ENCODE measurements around the gene MYO3B.

Gene MYO3B

DNA sequence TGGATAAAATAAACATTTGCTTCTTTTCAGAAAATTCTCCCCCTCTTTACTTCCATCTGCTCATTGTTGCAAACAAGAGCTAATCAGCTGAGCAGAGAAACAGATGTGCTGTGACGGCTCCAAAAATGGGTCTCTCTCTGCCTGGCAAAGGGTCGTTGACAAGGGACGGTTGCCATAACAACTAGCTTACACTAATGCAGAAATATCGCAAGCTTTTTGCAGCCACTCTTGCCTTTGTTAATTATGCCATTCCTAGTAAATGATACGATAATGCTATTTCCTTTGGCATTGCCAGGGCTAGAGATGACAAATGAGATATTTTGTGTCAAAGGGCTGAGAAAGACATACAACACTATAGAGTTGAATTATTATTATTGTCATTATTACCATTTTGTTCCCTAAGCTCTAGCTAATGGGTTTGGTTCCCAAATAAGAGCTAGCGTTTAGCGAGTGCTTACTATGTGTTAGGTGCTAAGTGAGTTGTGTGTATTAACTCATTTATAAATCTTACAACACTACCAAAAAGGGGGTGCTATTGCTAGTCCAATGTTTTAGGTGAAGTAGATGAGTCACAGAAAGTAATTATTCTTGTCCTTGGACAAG, 46.8 kb downstream of the MYO3B start:
- no peak overlapping the region for H3K4me3 ChIP-seq (ENCODE audit: low read depth, low read length)
- TF ChIP-seq MYC (IDR thresholded peaks at IDR 0.05; ENCODE audit: low read depth, low read length) (no peak), MAX (IDR thresholded peaks at IDR 0.05; ENCODE audit: low read depth, low read length) (no peak), CTCF (IDR thresholded peaks at IDR 0.05; ENCODE audit: low read depth, low read length) (no peak), POLR2A (IDR thresholded peaks at IDR 0.05; ENCODE audit: extremely low read depth, insufficient read length) (no peak)
- DNase-seq (ENCODE audit: low read depth): no peak

DNA sequence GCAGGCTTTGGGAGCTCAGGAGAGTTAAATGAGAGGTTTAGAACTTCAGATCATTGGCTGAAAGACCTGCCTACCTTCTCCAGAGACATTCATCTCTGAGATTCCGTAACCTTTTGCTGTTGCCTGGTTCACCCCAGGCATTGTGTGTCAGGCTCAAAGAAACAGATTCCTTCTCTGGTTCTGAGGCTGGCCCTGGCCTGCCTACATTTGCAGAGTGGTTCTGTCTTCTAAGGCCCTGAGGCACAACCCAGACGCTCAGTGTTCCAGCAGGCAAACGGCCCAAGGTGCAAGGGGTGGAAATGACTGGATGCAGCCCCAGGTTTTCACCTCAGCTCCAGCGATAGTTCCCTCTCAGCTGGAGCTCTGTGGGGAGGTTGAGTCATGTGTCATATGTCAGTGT, 48.3 kb downstream of the MYO3B start:
- no peak for TF ChIP-seq CTCF (IDR thresholded peaks at IDR 0.05; ENCODE audit: low read depth, low read length)
- TF ChIP-seq MYC (IDR thresholded peaks at IDR 0.05; ENCODE audit: low read depth, low read length): no peak
- no peak for TF ChIP-seq MAX (IDR thresholded peaks at IDR 0.05; ENCODE audit: low read depth, low read length)
- TF ChIP-seq POLR2A (IDR thresholded peaks at IDR 0.05; ENCODE audit: extremely low read depth, insufficient read length): no peak
- H3K4me3 ChIP-seq (ENCODE audit: low read depth, low read length): no peak overlapping the region
- no peak for DNase-seq (ENCODE audit: low read depth)

- TF ChIP-seq MAX (IDR thresholded peaks at IDR 0.05; ENCODE audit: low read depth, low read length): no peak
- no peak for DNase-seq (ENCODE audit: low read depth)
- no peak overlapping the region for H3K4me3 ChIP-seq (ENCODE audit: low read depth, low read length)
Measured at GRCh38 chr2:170227507-170227947, 49.6 kb downstream of the MYO3B start.

DNA sequence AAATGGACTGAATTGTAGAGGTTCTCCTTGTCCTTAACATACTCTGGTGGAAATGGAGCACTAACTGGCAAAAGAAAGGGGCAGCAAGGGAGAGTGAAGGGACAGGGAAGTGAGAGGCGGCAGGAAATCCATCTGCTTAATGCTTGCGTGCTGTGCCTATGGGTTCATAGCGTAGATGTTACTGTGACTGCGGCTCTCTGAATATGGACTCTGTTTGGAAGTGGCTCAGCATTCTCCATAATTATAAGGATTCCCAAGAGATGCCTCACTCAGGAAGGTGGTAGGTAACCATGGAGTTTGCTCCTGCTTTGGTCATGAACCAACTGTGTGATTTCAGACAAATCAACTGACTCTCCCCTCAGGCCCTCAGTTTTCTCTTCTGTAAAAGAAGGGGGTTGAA, 50.0 kb downstream of the MYO3B start:
- DNase-seq (ENCODE audit: low read depth): no peak
- H3K4me3 ChIP-seq (ENCODE audit: low read depth, low read length): no peak overlapping the region
- TF ChIP-seq POLR2A (IDR thresholded peaks at IDR 0.05; ENCODE audit: extremely low read depth, insufficient read length) (no peak), MYC (IDR thresholded peaks at IDR 0.05; ENCODE audit: low read depth, low read length) (no peak), CTCF (IDR thresholded peaks at IDR 0.05; ENCODE audit: low read depth, low read length) (no peak)

DNA sequence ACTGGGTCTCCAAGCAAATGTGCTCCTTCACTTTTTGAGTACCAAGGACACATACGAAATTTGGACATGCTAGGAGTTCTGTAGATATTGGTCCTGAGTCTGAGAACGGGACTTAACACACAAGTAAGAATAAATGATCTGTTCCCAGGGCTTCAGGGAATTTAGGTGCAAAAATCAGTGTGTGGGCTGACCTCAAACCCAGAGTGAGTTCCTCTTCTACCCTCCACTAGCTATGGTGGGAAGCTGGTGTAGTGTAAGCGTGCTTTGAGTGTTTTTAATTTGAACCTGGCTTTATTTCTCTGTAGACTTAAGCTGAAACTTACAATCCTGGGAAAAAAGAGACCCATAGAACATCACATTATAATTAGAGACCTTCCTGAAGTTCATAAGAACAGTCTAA, 50.5 kb downstream of the MYO3B start:
- DNase-seq (ENCODE audit: low read depth): no peak
- TF ChIP-seq POLR2A (IDR thresholded peaks at IDR 0.05; ENCODE audit: extremely low read depth, insufficient read length) (no peak), MAX (IDR thresholded peaks at IDR 0.05; ENCODE audit: low read depth, low read length) (no peak), MYC (IDR thresholded peaks at IDR 0.05; ENCODE audit: low read depth, low read length) (no peak), CTCF (IDR thresholded peaks at IDR 0.05; ENCODE audit: low read depth, low read length) (no peak)
- H3K4me3 ChIP-seq (ENCODE audit: low read depth, low read length): no peak overlapping the region

DNA sequence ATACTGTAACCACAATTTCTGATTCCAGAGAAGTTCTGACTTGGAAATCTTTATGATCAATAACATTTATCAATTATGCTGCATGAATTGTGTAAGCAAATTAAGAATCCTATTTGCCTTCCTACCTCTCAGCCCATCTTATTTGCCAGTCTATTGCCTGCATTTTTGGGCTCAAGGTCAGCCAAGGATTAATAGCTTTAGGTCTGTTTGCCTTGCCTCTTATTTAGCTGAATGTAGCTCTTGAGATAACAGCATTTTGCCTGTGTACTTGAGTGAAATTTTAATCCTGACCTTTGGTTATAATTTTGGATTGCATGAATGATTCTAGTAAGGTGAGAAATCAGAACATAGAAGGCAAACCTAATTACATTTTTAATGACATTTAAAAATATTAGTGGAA, 51.2 kb downstream of the MYO3B start:
- TF ChIP-seq POLR2A (IDR thresholded peaks at IDR 0.05; ENCODE audit: extremely low read depth, insufficient read length) (no peak), MAX (IDR thresholded peaks at IDR 0.05; ENCODE audit: low read depth, low read length) (no peak), MYC (IDR thresholded peaks at IDR 0.05; ENCODE audit: low read depth, low read length) (no peak), CTCF (IDR thresholded peaks at IDR 0.05; ENCODE audit: low read depth, low read length) (no peak)
- no peak overlapping the region for H3K4me3 ChIP-seq (ENCODE audit: low read depth, low read length)
- no peak for DNase-seq (ENCODE audit: low read depth)

Data from NB4 (cell line).